ENCODE data around the gene RIN1.
"Not testable (repeated sequence)": the region's sequence is repeated elsewhere in the genome, so short reads cannot be mapped to it uniquely, and the experiment has no call there.

- TF ChIP-seq CTCF (IDR thresholded peaks at IDR 0.05); POLR2A (IDR thresholded peaks at IDR 0.05); EP300 (IDR thresholded peaks at IDR 0.05; ENCODE audit: low read depth): not testable (repeated sequence)
Observed at GRCh38 chr11:66320289-66320688, 15.9 kb downstream of the RIN1 start.

All from transverse colon (tissue), 3 donors.